PC-9 (cell line): Measurements from ENCODE around the gene REPS2. TPM values are rescaled to one million over a fixed set of nuclear protein-coding genes. Genes with fewer than 3 reads are reported as not detected.

Experiments
- BruUV-seq: library from RNA; stranded (reverse); fragments of 400-500 nt; replicated peaks from 2 replicates; lab custom pipeline; 2021; lab: Mats Ljungman, UMichigan
- CTCF ChIA-PET: fragments of 300-600 bp; sonication (Branson Sonifier 250); formaldehyde crosslinking; loops from one replicate; lab custom pipeline; 2022; ENCODE audit warnings: antibody characterized with exemption; lab: Charles Lee
- POLR2A ChIA-PET: fragments of 300-600 bp; sonication (Branson Sonifier 250); formaldehyde crosslinking; loops from one replicate; lab custom pipeline; 2022; ENCODE audit warnings: antibody characterized with exemption; ENCODE audit not compliant: unreplicated experiment; lab: Charles Lee
- DNase-seq, 2 experiments: peaks; one replicate each; pipeline versions ENCODE4 v3.0.0 to v3.0.0-alpha.2; 2015 to 2022; ENCODE audit warnings: mixed read lengths in 1 of 2
- H2AFZ ChIP-seq: fragments of 200-600 bp; sonication (generic); 2 replicates; pipeline ENCODE4 v1.8.1; 2017; ENCODE audit warnings: antibody characterized with exemption
- H3F3A ChIP-seq: fragments of 200-600 bp; sonication (generic); 2 replicates; pipeline ENCODE4 v1.8.1; 2017; ENCODE audit warnings: antibody characterized with exemption, mild to moderate bottlenecking, low read depth; ENCODE audit not compliant: insufficient read depth
- H3K27ac ChIP-seq: fragments of 200-600 bp; sonication (generic); 2 replicates; pipeline ENCODE4 v1.6.1; 2016; ENCODE audit warnings: mixed run types
- H3K27me3 ChIP-seq: fragments of 200-600 bp; sonication (generic); 2 replicates; pipeline ENCODE4 v1.6.1; 2016; ENCODE audit warnings: low read depth, mixed run types; ENCODE audit not compliant: insufficient read depth
- H3K36me3 ChIP-seq: fragments of 200-600 bp; sonication (generic); 2 replicates; pipeline ENCODE4 v1.6.1; 2016; ENCODE audit warnings: low read depth, mixed run types
- H3K4me1 ChIP-seq: fragments of 200-600 bp; sonication (generic); replicated peaks from 2 replicates; pipeline ENCODE4 v1.6.1; 2016; ENCODE audit warnings: mixed run types; ENCODE audit not compliant: insufficient read depth
- H3K4me2 ChIP-seq: fragments of 200-600 bp; sonication (generic); 2 replicates; pipeline ENCODE4 v1.6.1; 2017; ENCODE audit warnings: mixed run types
- H3K4me3 ChIP-seq: fragments of 200-600 bp; sonication (generic); 2 replicates; pipeline ENCODE4 v1.6.1; 2016; ENCODE audit warnings: mixed run types
- H3K79me2 ChIP-seq: fragments of 200-600 bp; sonication (generic); 2 replicates; pipeline ENCODE4 v1.6.1; 2017; ENCODE audit warnings: low read depth, mixed run types
- H3K9me2 ChIP-seq: fragments of 200-600 bp; sonication (generic); 2 replicates; pipeline ENCODE4 v1.8.1; 2017; ENCODE audit warnings: mild to moderate bottlenecking; ENCODE audit not compliant: insufficient read depth
- H3K9me3 ChIP-seq: fragments of 200-600 bp; sonication (generic); 2 replicates; pipeline ENCODE4 v1.8.1; 2016; ENCODE audit warnings: low read depth; ENCODE audit not compliant: insufficient read depth
- H4K20me1 ChIP-seq: fragments of 200-600 bp; sonication (generic); 2 replicates; pipeline ENCODE4 v1.8.1; 2017; ENCODE audit not compliant: insufficient read depth
- CTCF ChIP-seq: fragments of 200-600 bp; sonication (generic); conservative IDR thresholded peaks from 2 replicates; pipeline ENCODE4 v1.6.1; 2017; ENCODE audit warnings: mixed run types, antibody characterized with exemption, mild to moderate bottlenecking, moderate library complexity
- EZH2 ChIP-seq: fragments of 200-600 bp; sonication (generic); IDR thresholded peaks from 2 replicates; pipeline ENCODE4 v1.8.0; 2017; ENCODE audit warnings: antibody characterized with exemption, low read depth
- intact Hi-C: fragments of 100-400 bp; cut with micrococcal nuclease; formaldehyde crosslinking; loops from one replicate; pipeline ENCODE4 v1.10.0; 2022; ENCODE audit not compliant: unreplicated experiment
- total RNA-seq: library from RNA; stranded (reverse); gene quantifications from 2 replicates; pipeline ENCODE4 v1.2.3, GENCODE V29; 2021

The REPS2 gene
- total RNA-seq, 1 experiment from 2014 or later: 29.2 TPM

GRCh38 chrX:16950423-16950822 is 4.0 kb downstream of the REPS2 start:
- TF ChIP-seq EZH2 (no peak), CTCF (no peak)
- H3F3A ChIP-seq: peaks cover 22% of the 10 kb centered on the region
- no peak overlapping the region for H3K27ac ChIP-seq
- H3K79me2 ChIP-seq: peaks cover 18% of the 10 kb centered on the region
- H3K4me1 ChIP-seq: peaks cover 62% of the 10 kb centered on the region
- BruUV-seq: no TSS peak
- H3K36me3 ChIP-seq: no peaks in the 10 kb centered on the region
- H3K9me3 ChIP-seq: no peaks in the 10 kb centered on the region
- intact Hi-C loops: no loop called here
- ChIA-PET POLR2A (no interaction called here), CTCF (no interaction called here)
- no peak overlapping the region for H2AFZ ChIP-seq
- H4K20me1 ChIP-seq: no peaks in the 10 kb centered on the region
- no peaks in the 10 kb centered on the region for H3K9me2 ChIP-seq
- no peaks in the 10 kb centered on the region for H3K27me3 ChIP-seq
- H3K4me3 ChIP-seq: no peak overlapping the region
- H3K4me2 ChIP-seq: no peak overlapping the region
- no peak for DNase-seq

GRCh38 chrX:16953606-16954211 is 7.3 kb downstream of the REPS2 start:
- H3K4me2 ChIP-seq: peak overlapping the region; percentile 72

GRCh38 chrX:16957751-16958150 is 11.3 kb downstream of the REPS2 start:
- peaks cover 40% of the 10 kb centered on the region for H3K4me1 ChIP-seq
- POLR2A ChIA-PET: no interaction called here
- H3K27ac ChIP-seq: no peak overlapping the region
- intact Hi-C loops: no loop called here
- H3F3A ChIP-seq: peaks cover 22% of the 10 kb centered on the region
- no TSS peak for BruUV-seq
- CTCF ChIA-PET: no interaction called here
- no peaks in the 10 kb centered on the region for H3K9me3 ChIP-seq
- no peak for TF ChIP-seq CTCF
- DNase-seq: no peak
- no peaks in the 10 kb centered on the region for H3K9me2 ChIP-seq
- H3K36me3 ChIP-seq: no peaks in the 10 kb centered on the region
- no peaks in the 10 kb centered on the region for H4K20me1 ChIP-seq
- H2AFZ ChIP-seq: no peak overlapping the region
- H3K4me3 ChIP-seq: no peak overlapping the region
- peaks cover 8% of the 10 kb centered on the region for H3K79me2 ChIP-seq
- no peaks in the 10 kb centered on the region for H3K27me3 ChIP-seq
- H3K4me2 ChIP-seq: no peak overlapping the region

More at GRCh38 chrX:16953606-16954211, 7.3 kb downstream of the REPS2 start:
- Histone ChIP-seq H3K9me2 (no peaks in the 10 kb centered on the region), H3K27me3 (no peaks in the 10 kb centered on the region), H3K36me3 (no peaks in the 10 kb centered on the region), H4K20me1 (no peaks in the 10 kb centered on the region), H3K27ac (peak overlapping the region; percentile 94), H2AFZ (0 out of 2 replicates have a peak overlapping the region, but pooled peaks have one; percentile 67), H3K9me3 (no peaks in the 10 kb centered on the region), H3K4me3 (peak overlapping the region; percentile 47; the same call in 1 of the 2 replicates), H3K4me1 (peaks cover 62% of the 10 kb centered on the region), H3K79me2 (peaks cover 16% of the 10 kb centered on the region), H3F3A (peaks cover 23% of the 10 kb centered on the region)
- ChIA-PET CTCF (no interaction called here), POLR2A (interaction anchor here (0.6 kb wide), 1 partner anchor 1356 kb away, joined by 3 read pairs; no protein-coding TSS in a partner anchor)
- no TSS peak for BruUV-seq
- DNase-seq: peak; percentile 46 to 84
- intact Hi-C loops: no loop called here
- TF ChIP-seq EZH2: no peak
- no peak for TF ChIP-seq CTCF
